Endothelial cell of umbilical vein (primary cell): Measurements from ENCODE around the gene SLC12A6. TPM values are rescaled to one million over a fixed set of nuclear protein-coding genes. Genes with fewer than 3 reads are reported as not detected.

Source experiments
- BruUV-seq: library from RNA; stranded (reverse); fragments of 400-500 nt; replicated peaks from 2 replicates; lab custom pipeline; 2021; lab: Mats Ljungman, UMichigan
- CTCF ChIA-PET: fragments of 300-600, 350-600 bp; sonication (Branson Sonifier 250); formaldehyde crosslinking; loops from one replicate; lab custom pipeline; 2021; ENCODE audit warnings: antibody characterized with exemption, inconsistent platforms; lab: Charles Lee
- POLR2A ChIA-PET: fragments of 300-600, 350-600 bp; sonication (Branson Sonifier 250); formaldehyde crosslinking; loops from one replicate; lab custom pipeline; 2021; ENCODE audit warnings: antibody characterized with exemption, inconsistent platforms; lab: Charles Lee
- DNase-seq: peaks from one replicate; pipeline ENCODE4 v3.0.0-alpha.2; 2011; ENCODE audit warnings: low read depth, low spot score
- FAIRE-seq: peaks from 2 replicates; lab custom pipeline; 2011; peaks lifted over from hg19 to GRCh38; lab: Jason Lieb, UNC
- H2AFZ ChIP-seq: 2 replicates; pipeline ENCODE4 v1.6.0; 2012; ENCODE audit warnings: low read depth, low read length, control low read depth, inconsistent platforms
- H3K27ac ChIP-seq: 2 replicates; pipeline ENCODE4 v1.5.1; 2011; ENCODE audit warnings: low read depth, mild to moderate bottlenecking, control low read depth, low read length, moderate library complexity; ENCODE audit not compliant: insufficient read depth
- H3K27me3 ChIP-seq, 2 experiments: 2 replicates each; pipeline versions ENCODE4 v1.6.0 to v1.6.1; 2011; ENCODE audit warnings: low read length in 2 of 2, mixed read lengths in 1 of 2; ENCODE audit not compliant: control insufficient read depth in 2 of 2, insufficient read depth in 2 of 2
- H3K36me3 ChIP-seq, 2 experiments: 2 replicates in 1 of 2; 3 replicates in 1 of 2; pipeline ENCODE4 v1.5.1; 2011; ENCODE audit warnings: low read length in 2 of 2, mild to moderate bottlenecking in 1 of 2, moderate library complexity in 1 of 2; ENCODE audit not compliant: control insufficient read depth in 2 of 2, insufficient read depth in 2 of 2; ENCODE audit errors: extremely low read depth in 1 of 2
- H3K4me1 ChIP-seq: 3 replicates; pipeline ENCODE4 v1.5.1; 2011; ENCODE audit warnings: mild to moderate bottlenecking, low read length; ENCODE audit not compliant: control insufficient read depth, insufficient read depth; ENCODE audit errors: extremely low read depth
- H3K4me2 ChIP-seq: 2 replicates; pipeline ENCODE4 v1.6.1; 2011; ENCODE audit warnings: low read length, control low read depth, mixed read lengths; ENCODE audit not compliant: insufficient read depth
- H3K4me3 ChIP-seq, 3 experiments: fragments of 200-600 bp in 1 of 3; sonication (generic), shearing (Covaris generic) in 1 of 3; replicated peaks in 1 of 3; 2 replicates each; pipeline ENCODE4 v1.5.1; 2011 to 2016; ENCODE audit warnings: control low read depth in 3 of 3, low read length in 3 of 3, mild to moderate bottlenecking in 2 of 3, inconsistent platforms in 1 of 3, low read depth in 1 of 3, moderate library complexity in 1 of 3; ENCODE audit not compliant: insufficient read depth in 1 of 3
- H3K79me2 ChIP-seq: 2 replicates; pipeline ENCODE4 v1.6.0; 2012; ENCODE audit warnings: low read length, inconsistent platforms; ENCODE audit not compliant: control insufficient read depth, insufficient read depth
- H3K9ac ChIP-seq: replicated peaks from 2 replicates; pipeline ENCODE3; 2011; ENCODE audit warnings: low read length, control low read depth; ENCODE audit not compliant: insufficient read depth; ENCODE audit errors: extremely low read depth
- H3K9me1 ChIP-seq: replicated peaks from 3 replicates; pipeline ENCODE4 v1.6.0; 2011; ENCODE audit warnings: mild to moderate bottlenecking, low read length; ENCODE audit not compliant: control insufficient read depth, insufficient read depth; ENCODE audit errors: extremely low read depth
- H3K9me3 ChIP-seq: replicated peaks from 2 replicates; pipeline ENCODE4 v1.5.1; 2012; ENCODE audit warnings: low read length, inconsistent platforms; ENCODE audit not compliant: control insufficient read depth, insufficient read depth
- H4K20me1 ChIP-seq: replicated peaks from 2 replicates; pipeline ENCODE3; 2011; ENCODE audit warnings: mild to moderate bottlenecking, low read length; ENCODE audit not compliant: control insufficient read depth, insufficient read depth; ENCODE audit errors: extremely low read depth
- EZH2 ChIP-seq: IDR thresholded peaks from 2 replicates; pipeline ENCODE4 v1.6.1; 2012; ENCODE audit warnings: borderline replicate concordance, low read depth, mild to moderate bottlenecking, moderate library complexity, low read length, inconsistent platforms; ENCODE audit not compliant: severe bottlenecking
- FOS ChIP-seq: IDR thresholded peaks from 2 replicates; pipeline ENCODE4 v1.6.1; 2011; ENCODE audit warnings: mild to moderate bottlenecking, low read length, moderate library complexity, borderline replicate concordance; ENCODE audit not compliant: insufficient read depth
- GATA2 ChIP-seq: IDR thresholded peaks from 2 replicates; pipeline ENCODE4 v1.7.0; 2011; ENCODE audit warnings: low read depth, mild to moderate bottlenecking, moderate library complexity, mixed read lengths, low read length; ENCODE audit not compliant: insufficient read length, insufficient read depth
- JUN ChIP-seq: IDR thresholded peaks from 2 replicates; pipeline ENCODE4 v1.6.1; 2011; ENCODE audit warnings: borderline replicate concordance, low read depth; ENCODE audit not compliant: insufficient read length, insufficient read depth
- MYC ChIP-seq: IDR thresholded peaks from one replicate; pipeline ENCODE4 v1.6.1; 2011; ENCODE audit warnings: mild to moderate bottlenecking, low read depth, low read length
- POLR2A ChIP-seq: IDR thresholded peaks from 2 replicates; pipeline ENCODE4 v1.6.1; 2012; ENCODE audit warnings: low read depth, mild to moderate bottlenecking, control low read depth, low read length
- POLR2AphosphoS5 ChIP-seq: IDR thresholded peaks from 2 replicates; pipeline ENCODE4 v1.6.1; 2012; ENCODE audit warnings: low read depth, mild to moderate bottlenecking, control low read depth, low read length, moderate library complexity; ENCODE audit not compliant: insufficient read depth
- dilution Hi-C: fragments of 300-500 bp; cut with MboI; formaldehyde crosslinking; loops from one replicate; pipeline ENCODE4 v1.15.0; 2019; ENCODE audit warnings: low sequenced_read_pairs; ENCODE audit not compliant: extremely low pct_ligation_motif_present
- intact Hi-C: fragments of 100-400 bp; cut with micrococcal nuclease; formaldehyde crosslinking; loops from one replicate; pipeline ENCODE4 v1.10.0; 2022
- polyA plus RNA-seq, 4 experiments: library from polyadenylated mRNA; depleted of rRNA in 3 of 4; stranded (reverse) in 3 of 4; unstranded in 1 of 4; fragments of >200 nt; gene quantifications; 2 replicates each; pipeline versions ENCODE4 v1.2.1 to v1.2.3, GENCODE V29; 2011 to 2012; ENCODE audit warnings: missing spikeins in 1 of 4
- total RNA-seq: library from RNA; stranded (reverse); gene quantifications from 2 replicates; pipeline ENCODE4 v1.2.3, GENCODE V29; 2021
- TF ChIP-seq, protein P1 (sequence below), 2 donors: IDR thresholded peaks; 1 replicate in 1 of 2; 2 replicates in 1 of 2; pipeline ENCODE4 v1.5.1; 2011; ENCODE audit warnings: low read length in 2 of 2, mild to moderate bottlenecking in 2 of 2, moderate library complexity in 2 of 2, control low read depth in 1 of 2, inconsistent platforms in 1 of 2, low read depth in 1 of 2; ENCODE audit not compliant: insufficient read depth in 1 of 2; ENCODE audit errors: extremely low read depth in 1 of 2
- TF ChIP-seq, protein P2 (sequence below): IDR thresholded peaks from 2 replicates; pipeline ENCODE4 v1.6.1; 2011; ENCODE audit not compliant: insufficient read depth, insufficient read length

Gene SLC12A6
- total and polyA plus RNA-seq, 2 donors (not counting 3 experiments of a cell fraction or from before 2014, with no cell fraction given) = 21.4 to 27.1 TPM

DNA sequence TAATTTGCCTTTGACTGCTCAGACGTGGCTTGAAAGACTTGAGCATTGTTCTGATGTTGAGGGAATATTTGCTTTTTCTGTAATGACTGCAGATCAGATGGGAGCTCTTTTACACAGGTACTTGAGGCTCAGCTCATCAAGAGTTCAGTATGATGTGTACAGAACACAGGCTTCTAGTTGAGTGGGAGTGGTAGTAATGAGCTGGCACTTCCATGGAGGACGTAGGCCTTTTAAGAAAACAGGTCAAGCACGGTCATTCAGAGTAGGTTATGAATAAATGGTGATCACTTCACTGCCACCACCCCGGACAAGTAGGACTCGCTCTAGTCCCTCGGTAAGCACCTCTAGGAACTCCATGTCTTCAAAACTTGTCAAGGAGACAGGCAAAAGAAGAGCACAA is 104.0 kb downstream of the SLC12A6 start:
- Histone ChIP-seq H3K9ac (no peak overlapping the region), H3K79me2 (no peaks in the 10 kb centered on the region), H3K4me2 (no peak overlapping the region), H3K4me1 (peaks cover 1% of the 10 kb centered on the region), H3K9me1 (no peaks in the 10 kb centered on the region), H3K27ac (no peak overlapping the region), H3K36me3 (peaks cover 7 to 15% of the 10 kb centered on the region in 2 experiments), H3K9me3 (no peaks in the 10 kb centered on the region), H3K4me3 (no peak overlapping the region), H3K27me3 (no peaks in the 10 kb centered on the region), H2AFZ (no peak overlapping the region), H4K20me1 (no peaks in the 10 kb centered on the region)
- intact Hi-C loops (no loop called here), dilution Hi-C loops (no loop called here)
- DNase-seq = no peak
- FAIRE-seq = no peak
- ChIA-PET CTCF (interaction anchor here (0.6 to 1.0 kb wide), 2 partner anchors 134 to 183 kb away, joined by 3 read pairs; partner anchors contain the start of gene LPCAT4), POLR2A (interaction anchor here (0.6 kb wide), 1 partner anchor 32 kb away, joined by 3 read pairs; no protein-coding TSS in a partner anchor)
- TF ChIP-seq, protein P1, sequence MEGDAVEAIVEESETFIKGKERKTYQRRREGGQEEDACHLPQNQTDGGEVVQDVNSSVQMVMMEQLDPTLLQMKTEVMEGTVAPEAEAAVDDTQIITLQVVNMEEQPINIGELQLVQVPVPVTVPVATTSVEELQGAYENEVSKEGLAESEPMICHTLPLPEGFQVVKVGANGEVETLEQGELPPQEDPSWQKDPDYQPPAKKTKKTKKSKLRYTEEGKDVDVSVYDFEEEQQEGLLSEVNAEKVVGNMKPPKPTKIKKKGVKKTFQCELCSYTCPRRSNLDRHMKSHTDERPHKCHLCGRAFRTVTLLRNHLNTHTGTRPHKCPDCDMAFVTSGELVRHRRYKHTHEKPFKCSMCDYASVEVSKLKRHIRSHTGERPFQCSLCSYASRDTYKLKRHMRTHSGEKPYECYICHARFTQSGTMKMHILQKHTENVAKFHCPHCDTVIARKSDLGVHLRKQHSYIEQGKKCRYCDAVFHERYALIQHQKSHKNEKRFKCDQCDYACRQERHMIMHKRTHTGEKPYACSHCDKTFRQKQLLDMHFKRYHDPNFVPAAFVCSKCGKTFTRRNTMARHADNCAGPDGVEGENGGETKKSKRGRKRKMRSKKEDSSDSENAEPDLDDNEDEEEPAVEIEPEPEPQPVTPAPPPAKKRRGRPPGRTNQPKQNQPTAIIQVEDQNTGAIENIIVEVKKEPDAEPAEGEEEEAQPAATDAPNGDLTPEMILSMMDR (IDR thresholded peaks at IDR 0.05; ENCODE audit: extremely low read depth in 1 of 2, insufficient read depth in 1 of 2, low read depth in 1 of 2, low read length in 2 of 2) = no peak
- no peak for TF ChIP-seq JUN
- no peak for TF ChIP-seq FOS
- TF ChIP-seq POLR2A = no peak
- TF ChIP-seq GATA2 = no peak
- TF ChIP-seq POLR2AphosphoS5 = no peak
- TF ChIP-seq, protein P2, sequence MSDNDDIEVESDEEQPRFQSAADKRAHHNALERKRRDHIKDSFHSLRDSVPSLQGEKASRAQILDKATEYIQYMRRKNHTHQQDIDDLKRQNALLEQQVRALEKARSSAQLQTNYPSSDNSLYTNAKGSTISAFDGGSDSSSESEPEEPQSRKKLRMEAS = no peak
- TF ChIP-seq EZH2 = no peak
- no peak for TF ChIP-seq MYC
- BruUV-seq = no TSS peak
